K562 (cell line): ENCODE data around the gene SNUPN. TPM values are rescaled to one million over a fixed set of nuclear protein-coding genes. Genes with fewer than 3 reads are reported as not detected.

Experiments used
- CTCFL ChIP-seq: IDR thresholded peaks from 2 replicates; pipeline ENCODE4 v1.6.1; 2011; ENCODE audit warnings: borderline replicate concordance, low read depth, mild to moderate bottlenecking, moderate library complexity, low read length; ENCODE audit not compliant: insufficient read depth, poor library complexity, severe bottlenecking
- GTF3C2 ChIP-seq: IDR thresholded peaks from 3 replicates; pipeline ENCODE4 v1.6.1; 2011; ENCODE audit warnings: borderline replicate concordance, mild to moderate bottlenecking, moderate library complexity; ENCODE audit not compliant: insufficient read length; ENCODE audit errors: extremely low read depth
- KLF1 ChIP-seq: fragments of 450-650 bp; IDR thresholded peaks from 2 replicates; pipeline ENCODE4 v1.6.1; 2016; ENCODE audit warnings: missing genetic modification characterization, missing compliant biosample characterization
- MEF2A ChIP-seq: IDR thresholded peaks from 2 replicates; pipeline ENCODE4 v1.6.1; 2011; ENCODE audit warnings: low read depth, mild to moderate bottlenecking, low read length, moderate library complexity; ENCODE audit not compliant: control insufficient read depth
- NR4A1 ChIP-seq, 2 experiments: fragments of 250-450 bp in 1 of 2; fragments of 450-650 bp in 1 of 2; sonication (Bioruptor Pico) in 1 of 2; IDR thresholded peaks; 2 replicates each; pipeline versions ENCODE4 v1.4.0 to v1.6.1; 2016 to 2020; ENCODE audit warnings: mild to moderate bottlenecking in 2 of 2, missing compliant biosample characterization in 1 of 2, missing genetic modification characterization in 1 of 2, moderate library complexity in 1 of 2
- PRMT5 ChIP-seq: sonication (generic); formaldehyde crosslinking; IDR thresholded peaks from 2 replicates; pipeline ENCODE4 v1.5.0; 2020; ENCODE audit warnings: missing genetic modification reagents
- RNF219 ChIP-seq: fragments of 250-450 bp; sonication (Bioruptor Pico); IDR thresholded peaks from 2 replicates; pipeline ENCODE4 v1.5.0; 2022; ENCODE audit warnings: mild to moderate bottlenecking
- SMARCB1 ChIP-seq: IDR thresholded peaks from 2 replicates; pipeline ENCODE4 v1.6.1; 2011; ENCODE audit warnings: improper control_type of control experiment, low read depth; ENCODE audit not compliant: insufficient read length
- SMARCE1 ChIP-seq: fragments of 450-650 bp; IDR thresholded peaks from 2 replicates; pipeline ENCODE4 v1.7.1; 2016; ENCODE audit warnings: mild to moderate bottlenecking
- USF1 ChIP-seq: sonication (generic); formaldehyde crosslinking; IDR thresholded peaks from 2 replicates; pipeline ENCODE4 v1.9.0; 2022; ENCODE audit warnings: mild to moderate bottlenecking, missing genetic modification reagents
- ZNF140 ChIP-seq: fragments of 250-450 bp; sonication (Bioruptor Pico); IDR thresholded peaks from 2 replicates; pipeline ENCODE4 v1.8.0; 2021; ENCODE audit warnings: moderate library complexity, mild to moderate bottlenecking, inconsistent platforms
- ZNF583 ChIP-seq: fragments of 250-450 bp; sonication (Bioruptor Pico); IDR thresholded peaks from 2 replicates; pipeline ENCODE4 v1.4.0; 2020
- ZNF592 ChIP-seq: fragments of 450-650 bp; IDR thresholded peaks from 2 replicates; pipeline ENCODE4 v1.6.1; 2017; ENCODE audit warnings: antibody characterized with exemption, mild to moderate bottlenecking
- polyA plus RNA-seq, 8 experiments: library from polyadenylated mRNA; depleted of rRNA in 4 of 8; stranded (reverse) in 5 of 8; unstranded in 3 of 8; fragments of >200 nt; fragmentation: Nextera tagmentation in 2 of 8; fragmentation: Illumina TruSeq in 1 of 8; extraction: Ambion mirVana in 2 of 8; extraction: Trizol in 1 of 8; gene quantifications; 2 replicates each; pipeline versions ENCODE4 v1.2.1 to v1.2.3, GENCODE V29; 2011 to 2014; ENCODE audit warnings: inconsistent platforms in 1 of 8, missing spikeins in 1 of 8
- total RNA-seq, 7 experiments: library from RNA; depleted of rRNA in 6 of 7; stranded (reverse); fragments of >200 nt in 6 of 7; fragmentation: Illumina TruSeq in 2 of 7; extraction: Trizol in 2 of 7; gene quantifications; 2 replicates each; pipeline versions ENCODE4 v1.2.1 to v1.2.3, GENCODE V29; 2011 to 2021; ENCODE audit warnings: low replicate concordance in 1 of 7

The SNUPN gene
- total and polyA plus RNA-seq, 9 of the 15 experiments (the other 6 are each of a cell fraction or from before 2014, with no cell fraction given): 32.2 to 78.3 (median 40.0) TPM

GRCh38 chr15:75606711-75607699 is 18.5 kb downstream of the SNUPN start (continued):
- TF ChIP-seq KLF1: no peak
- no peak for TF ChIP-seq RNF219 (CRISPR knock-in tag)
- TF ChIP-seq ZNF140 (CRISPR knock-in tag): no peak
- no peak for TF ChIP-seq ZNF592
- TF ChIP-seq SMARCE1: no peak
- no peak for TF ChIP-seq USF1
- no peak for TF ChIP-seq GTF3C2
- no peak for TF ChIP-seq ZNF583 (CRISPR knock-in tag)
- TF ChIP-seq PRMT5 (CRISPR knock-in tag): no peak
- no peak for TF ChIP-seq CTCFL
- TF ChIP-seq MEF2A: no peak
- TF ChIP-seq SMARCB1: no peak
- no peak for TF ChIP-seq NR4A1 (CRISPR knock-in tag; IDR thresholded peaks at IDR 0.05)
- no peak for TF ChIP-seq NR4A1 (tag; IDR thresholded peaks at IDR 0.05)
